ENCODE data around the gene WDPCP.

The WDPCP gene

DNA sequence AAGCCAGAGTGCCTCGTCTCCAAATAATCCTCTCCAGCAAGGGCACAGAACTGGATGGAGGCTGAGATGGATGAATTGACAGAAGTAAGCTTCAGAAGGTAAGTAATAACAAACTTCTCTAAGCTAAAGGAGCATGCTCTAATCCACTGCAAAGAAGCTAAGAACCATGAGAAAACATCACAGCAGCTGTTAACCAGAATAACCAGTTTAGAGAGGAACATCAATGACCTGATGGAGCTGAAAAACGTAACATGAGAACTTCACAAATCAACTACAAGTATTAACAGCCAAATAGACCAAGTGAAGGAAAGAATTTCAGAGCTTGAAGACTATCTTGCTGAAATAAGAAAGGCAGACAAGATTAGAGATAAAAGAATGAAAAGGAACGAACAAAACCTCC lies 32.3 kb downstream of the WDPCP start:
- H3K4me3 ChIP-seq (ENCODE audit: low read depth, low read length), result no peak overlapping the region
- TF ChIP-seq, protein P1, sequence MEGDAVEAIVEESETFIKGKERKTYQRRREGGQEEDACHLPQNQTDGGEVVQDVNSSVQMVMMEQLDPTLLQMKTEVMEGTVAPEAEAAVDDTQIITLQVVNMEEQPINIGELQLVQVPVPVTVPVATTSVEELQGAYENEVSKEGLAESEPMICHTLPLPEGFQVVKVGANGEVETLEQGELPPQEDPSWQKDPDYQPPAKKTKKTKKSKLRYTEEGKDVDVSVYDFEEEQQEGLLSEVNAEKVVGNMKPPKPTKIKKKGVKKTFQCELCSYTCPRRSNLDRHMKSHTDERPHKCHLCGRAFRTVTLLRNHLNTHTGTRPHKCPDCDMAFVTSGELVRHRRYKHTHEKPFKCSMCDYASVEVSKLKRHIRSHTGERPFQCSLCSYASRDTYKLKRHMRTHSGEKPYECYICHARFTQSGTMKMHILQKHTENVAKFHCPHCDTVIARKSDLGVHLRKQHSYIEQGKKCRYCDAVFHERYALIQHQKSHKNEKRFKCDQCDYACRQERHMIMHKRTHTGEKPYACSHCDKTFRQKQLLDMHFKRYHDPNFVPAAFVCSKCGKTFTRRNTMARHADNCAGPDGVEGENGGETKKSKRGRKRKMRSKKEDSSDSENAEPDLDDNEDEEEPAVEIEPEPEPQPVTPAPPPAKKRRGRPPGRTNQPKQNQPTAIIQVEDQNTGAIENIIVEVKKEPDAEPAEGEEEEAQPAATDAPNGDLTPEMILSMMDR (conservative IDR thresholded peaks at IDR 0.05; ENCODE audit: low read depth, low read length), result no peak
- DNase-seq (ENCODE audit: low read depth), result no peak

DNA sequence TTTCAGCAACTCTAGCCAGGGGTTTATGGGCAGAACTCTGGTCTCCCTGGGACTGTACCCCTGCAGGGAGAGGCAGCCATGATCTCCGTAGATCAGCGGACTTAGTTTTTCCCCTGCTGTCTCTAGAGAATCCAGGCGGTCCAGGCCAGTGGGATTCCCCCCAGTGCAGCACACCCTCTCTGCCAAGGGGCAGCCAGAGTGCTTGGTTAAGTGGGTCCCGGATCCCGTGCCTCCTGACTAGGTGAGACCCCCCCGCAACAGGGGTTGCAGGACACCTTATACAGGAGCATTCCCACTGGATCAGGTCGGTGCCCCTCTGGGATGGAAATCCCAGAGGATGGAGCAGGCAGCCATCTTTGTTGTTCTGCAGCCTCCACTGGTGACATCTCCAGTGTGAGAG lies 33.0 kb downstream of the WDPCP start:
- DNase-seq (ENCODE audit: low read depth), result no peak
- TF ChIP-seq, protein P1 (conservative IDR thresholded peaks at IDR 0.05; ENCODE audit: low read depth, low read length), result no peak

DNA sequence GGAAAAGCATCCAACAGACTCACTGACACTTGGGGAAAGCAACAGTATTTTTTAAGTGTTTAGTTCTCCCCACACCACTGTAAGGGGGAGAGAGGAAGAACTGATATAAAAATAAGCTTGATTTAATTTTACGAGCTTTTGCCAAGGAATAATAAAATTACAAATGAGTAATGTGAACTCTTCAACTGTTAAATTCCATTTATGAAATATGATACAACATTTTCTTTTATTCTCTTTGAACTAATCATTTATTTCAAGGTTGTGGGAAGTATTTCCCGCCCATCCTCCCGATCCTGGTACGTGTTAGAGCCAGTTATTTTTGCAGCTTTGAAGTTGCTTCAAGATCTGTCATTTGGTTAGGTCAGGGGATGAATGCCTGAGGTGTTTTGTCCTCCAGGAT lies 35.2 kb downstream of the WDPCP start:
- peak; percentile 74 for DNase-seq (ENCODE audit: low read depth)
- TF ChIP-seq, protein P1 (conservative IDR thresholded peaks at IDR 0.05; ENCODE audit: low read depth, low read length), result no peak
- no peak overlapping the region for H3K4me3 ChIP-seq (ENCODE audit: low read depth, low read length)

More for the DNA sequence above, 33.0 kb downstream of the WDPCP start:
- H3K4me3 ChIP-seq (ENCODE audit: low read depth, low read length), result no peak overlapping the region

DNA sequence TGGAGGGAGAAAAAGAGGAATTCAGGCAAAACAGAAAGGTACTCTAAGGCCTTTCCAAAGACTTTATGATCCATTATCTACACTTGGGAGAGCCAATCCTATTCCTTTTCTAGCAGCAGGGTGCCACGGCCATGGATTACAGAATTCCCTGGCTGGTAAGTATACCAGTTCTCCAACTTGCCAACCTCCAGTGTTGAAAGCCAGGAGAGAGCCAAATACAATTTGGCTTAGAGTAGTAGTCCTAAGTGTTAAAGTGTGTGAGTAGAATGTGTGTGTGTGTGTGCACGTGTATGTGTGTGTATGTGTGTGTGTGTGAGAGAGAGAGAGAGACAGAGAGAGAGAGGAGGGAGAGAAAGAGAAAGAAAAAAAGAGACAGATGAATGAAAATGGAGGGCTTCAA lies 43.3 kb downstream of the WDPCP start:
- TF ChIP-seq, protein P1 (conservative IDR thresholded peaks at IDR 0.05; ENCODE audit: low read depth, low read length), result no peak
- H3K4me3 ChIP-seq (ENCODE audit: low read depth, low read length), result no peak overlapping the region
- DNase-seq (ENCODE audit: low read depth), result no peak

DNA sequence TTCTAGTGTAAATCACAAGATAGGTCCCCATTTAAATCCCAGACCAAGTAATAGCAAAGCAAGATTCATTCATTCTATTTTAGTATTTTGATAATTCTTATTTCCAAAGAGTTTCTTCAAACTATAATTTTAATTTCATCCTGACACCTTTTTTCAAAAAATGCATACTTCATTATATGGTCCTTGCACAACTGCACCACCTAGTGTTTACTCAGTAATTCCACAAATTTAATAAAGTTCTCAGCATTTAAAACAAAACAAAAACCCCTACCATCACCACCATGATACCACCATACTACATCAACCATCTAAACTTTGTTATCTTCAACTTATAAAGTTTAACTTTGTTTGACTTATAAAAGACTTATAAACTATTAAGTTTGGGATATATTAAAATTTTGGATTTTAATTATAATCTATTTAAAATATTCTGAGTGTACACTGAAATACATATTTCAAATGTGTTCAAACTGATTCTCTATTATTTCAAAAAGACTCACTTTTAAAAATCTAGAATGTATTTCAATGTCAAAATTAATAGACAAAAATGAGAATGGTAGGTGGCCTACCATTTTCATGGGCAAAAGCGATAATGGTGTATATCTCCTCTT lies 44.2 kb downstream of the WDPCP start:
- H3K4me3 ChIP-seq (ENCODE audit: low read depth, low read length), result no peak overlapping the region
- peak; percentile 34 for DNase-seq (ENCODE audit: low read depth)
- TF ChIP-seq, protein P1 (conservative IDR thresholded peaks at IDR 0.05; ENCODE audit: low read depth, low read length), result peak; percentile 59

DNA sequence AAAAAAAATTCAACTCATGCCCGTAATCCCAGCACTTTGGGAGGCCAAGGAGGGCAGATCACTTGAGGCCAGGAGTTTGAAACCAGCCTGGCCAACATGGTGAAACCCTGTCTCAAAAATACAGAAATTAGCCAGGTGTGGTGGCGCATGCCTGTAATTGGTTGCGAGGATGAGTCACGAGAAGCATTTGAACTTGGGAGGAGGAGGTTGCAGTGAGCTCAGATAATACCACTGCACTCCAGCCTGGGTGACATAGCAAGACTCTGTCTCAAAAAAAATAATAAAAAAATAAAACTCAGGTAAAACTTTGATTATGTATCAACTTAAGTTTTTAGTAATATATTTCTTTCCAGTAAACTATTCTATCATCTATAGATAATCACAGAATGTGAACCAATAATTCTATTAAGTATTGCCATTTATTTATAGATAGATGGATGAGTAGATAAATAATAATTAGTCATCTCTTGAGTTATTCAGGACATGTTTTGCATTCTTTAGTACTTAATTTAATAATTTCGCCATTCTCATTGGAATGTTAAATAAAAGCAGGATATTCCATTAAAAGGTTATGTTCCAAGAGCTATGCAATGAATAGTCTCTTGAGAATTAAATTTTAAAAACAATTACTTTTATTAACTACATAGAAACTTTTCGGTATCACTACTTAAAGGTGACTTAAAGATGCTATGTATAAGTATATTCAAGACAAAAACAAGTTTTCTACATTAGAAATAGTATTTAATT lies 48.7 kb downstream of the WDPCP start:
- no peak overlapping the region for H3K4me3 ChIP-seq (ENCODE audit: low read depth, low read length)
- TF ChIP-seq, protein P1 (conservative IDR thresholded peaks at IDR 0.05; ENCODE audit: low read depth, low read length), result no peak
- DNase-seq (ENCODE audit: low read depth), result peak; percentile 11

DNA sequence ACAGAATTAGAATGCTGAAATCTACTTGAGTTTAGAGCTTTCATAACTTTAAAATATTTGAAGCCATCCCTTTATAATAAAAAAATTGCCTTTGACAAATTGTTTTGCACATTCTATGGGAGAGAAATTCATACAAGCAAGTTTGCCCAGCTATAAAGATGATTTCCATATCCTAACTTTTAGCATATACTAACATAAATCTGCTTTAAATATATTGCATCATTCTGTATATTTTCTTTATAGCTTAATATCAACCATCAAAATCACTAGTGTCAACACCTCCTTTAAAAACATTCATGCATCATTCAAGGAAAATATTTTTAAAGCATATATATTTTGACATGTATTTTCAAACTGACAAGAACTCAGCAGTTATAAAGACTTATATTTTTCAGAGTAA lies 49.9 kb downstream of the WDPCP start:
- H3K4me3 ChIP-seq (ENCODE audit: low read depth, low read length), result no peak overlapping the region
- DNase-seq (ENCODE audit: low read depth), result no peak
- TF ChIP-seq, protein P1 (conservative IDR thresholded peaks at IDR 0.05; ENCODE audit: low read depth, low read length), result no peak

All from choroid plexus epithelial cell (primary cell).